HG03064 (cell line): ENCODE data around the gene ANKH.

ENCODE experiments used
- ATAC-seq: cut with Tn5 transposase; IDR thresholded peaks from one replicate; pipeline ENCODE4 v1.9.1; 2021; ENCODE audit warnings: low read depth; ENCODE audit not compliant: unreplicated experiment

The ANKH gene

DNA sequence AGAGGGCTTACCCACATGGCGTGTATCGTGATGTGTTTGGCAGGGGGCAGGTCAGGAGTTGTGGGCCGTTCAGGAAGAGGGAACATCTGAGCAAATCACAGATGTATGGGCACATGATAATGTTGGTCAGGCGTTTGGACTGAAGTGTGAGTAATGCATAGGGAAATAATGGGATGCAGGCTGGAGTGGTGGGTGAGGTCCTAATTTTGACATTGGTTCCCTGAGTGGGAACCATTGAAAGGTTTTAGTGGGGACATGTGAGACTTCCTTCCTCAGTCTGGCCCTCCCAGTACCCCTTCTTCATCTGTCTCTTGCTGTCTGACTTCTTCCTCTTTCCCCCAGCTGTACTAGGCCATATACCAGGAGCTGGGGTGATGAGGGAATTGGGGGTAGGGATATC, 199.5 kb downstream of the ANKH start:
- ATAC-seq = no peak

DNA sequence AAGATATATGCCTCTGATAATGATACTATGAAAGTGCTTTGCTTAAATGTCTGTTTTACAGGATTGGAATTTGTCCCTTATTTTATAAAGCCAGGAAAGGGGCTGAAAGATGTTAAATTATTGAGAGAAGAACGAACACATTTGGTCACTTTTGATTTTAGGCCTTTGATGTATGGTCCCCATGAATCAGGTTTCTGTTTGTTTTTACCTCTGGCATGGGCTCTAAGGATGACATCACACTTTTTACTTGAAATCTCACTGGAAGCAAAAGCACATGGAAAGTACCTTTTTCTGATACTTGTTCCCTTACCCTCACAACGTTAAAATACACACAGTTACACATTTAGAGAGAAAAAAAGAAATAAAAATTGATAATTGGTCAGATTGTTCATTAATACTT, 200.2 kb downstream of the ANKH start:
- ATAC-seq = no peak

DNA sequence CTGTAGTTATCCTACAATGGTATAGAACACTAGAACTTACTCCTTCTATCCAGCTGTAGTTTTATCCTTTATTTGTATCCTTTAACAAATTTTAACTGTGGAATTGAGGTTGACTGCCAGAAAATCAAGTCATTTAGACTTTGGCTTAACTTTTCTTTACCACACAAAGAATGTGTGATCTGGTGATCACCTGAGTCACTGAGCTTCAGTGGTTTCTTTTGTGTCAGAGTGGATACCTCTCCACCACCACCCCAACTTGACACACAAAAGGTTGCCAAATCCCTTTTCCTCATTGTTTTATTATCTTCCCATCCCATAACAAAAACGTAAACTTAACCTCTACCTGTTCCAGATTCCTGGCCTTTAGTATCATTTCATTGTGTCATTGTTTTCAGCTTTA, 201.6 kb downstream of the ANKH start:
- ATAC-seq = no peak

DNA sequence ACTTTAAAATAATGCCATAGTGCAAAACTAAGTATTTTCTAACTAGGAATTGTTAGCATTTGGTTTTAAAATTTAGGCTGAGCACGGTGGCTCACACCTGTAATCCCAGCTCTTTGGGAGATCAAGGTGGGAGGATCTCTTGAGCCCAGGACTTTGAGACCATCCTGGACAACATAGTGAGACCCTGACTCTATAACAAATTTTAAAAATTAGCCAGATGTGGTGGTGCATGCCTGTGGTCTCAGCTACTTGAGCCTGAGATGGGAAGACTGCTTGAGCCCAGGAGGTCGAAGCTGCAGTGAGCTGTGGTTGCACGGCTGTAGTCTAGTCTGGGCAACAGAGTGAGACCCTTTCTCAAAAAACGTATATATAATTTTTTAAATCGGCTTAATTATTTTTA, 202.2 kb downstream of the ANKH start:
- no peak for ATAC-seq

DNA sequence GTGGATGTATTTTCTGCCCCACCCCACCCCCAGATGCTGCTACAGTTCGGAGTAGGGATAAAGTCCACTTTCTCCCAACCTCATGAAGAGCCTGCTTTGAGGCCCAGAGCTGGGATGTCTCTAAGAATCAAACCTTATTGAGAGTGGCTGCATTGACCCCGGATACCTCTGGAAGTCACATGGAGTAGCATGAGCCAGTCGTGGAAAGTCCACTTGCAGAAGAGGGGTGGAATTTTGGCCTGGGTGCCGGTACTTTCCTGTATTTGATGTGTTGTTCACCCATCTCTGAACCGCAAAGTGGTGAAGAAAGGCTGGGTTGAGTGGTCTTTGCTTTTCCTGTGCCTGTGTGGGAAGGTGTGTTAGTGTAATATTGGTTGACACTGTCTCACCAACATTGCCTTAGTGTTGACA, 203.4 kb downstream of the ANKH start:
- no peak for ATAC-seq

DNA sequence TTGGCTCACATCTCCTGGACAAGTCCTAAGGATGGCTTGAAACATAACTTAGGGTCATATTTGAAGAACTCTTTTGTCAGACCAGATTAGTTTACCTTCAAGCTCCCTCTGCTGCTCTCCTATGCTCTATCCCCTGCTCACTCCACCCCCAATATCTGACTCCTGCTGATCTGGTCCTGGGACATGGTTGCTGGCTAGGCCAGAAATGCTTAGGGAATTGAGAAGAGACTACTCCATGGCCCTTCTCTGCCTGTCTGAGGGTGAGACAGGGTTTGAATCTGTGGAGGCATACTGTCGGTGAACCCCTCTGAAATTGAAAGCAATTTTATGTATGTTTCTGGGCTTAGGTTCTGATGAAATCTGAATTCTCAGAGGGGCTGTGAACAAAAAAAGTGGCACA, 203.8 kb downstream of the ANKH start:
- ATAC-seq = no peak

DNA sequence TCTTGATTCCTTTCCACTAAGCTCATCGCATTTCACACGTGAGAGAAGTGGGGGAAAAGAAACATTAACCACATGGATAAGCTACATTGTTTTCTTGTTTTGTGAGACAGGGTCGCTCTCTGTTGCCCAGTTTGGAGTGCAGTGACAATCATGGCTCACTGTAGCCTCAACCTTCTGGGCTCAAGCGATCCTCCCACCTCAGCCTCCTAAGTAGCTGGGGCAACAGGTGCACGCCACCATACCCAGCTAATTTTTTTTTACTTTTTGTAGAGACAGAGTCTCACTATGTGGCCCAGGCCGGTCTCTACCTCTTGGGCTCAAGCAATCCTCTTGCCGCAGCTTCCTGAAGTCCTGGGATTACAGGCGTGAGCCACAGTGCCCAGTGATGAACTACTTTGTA, 204.3 kb downstream of the ANKH start:
- no peak for ATAC-seq

DNA sequence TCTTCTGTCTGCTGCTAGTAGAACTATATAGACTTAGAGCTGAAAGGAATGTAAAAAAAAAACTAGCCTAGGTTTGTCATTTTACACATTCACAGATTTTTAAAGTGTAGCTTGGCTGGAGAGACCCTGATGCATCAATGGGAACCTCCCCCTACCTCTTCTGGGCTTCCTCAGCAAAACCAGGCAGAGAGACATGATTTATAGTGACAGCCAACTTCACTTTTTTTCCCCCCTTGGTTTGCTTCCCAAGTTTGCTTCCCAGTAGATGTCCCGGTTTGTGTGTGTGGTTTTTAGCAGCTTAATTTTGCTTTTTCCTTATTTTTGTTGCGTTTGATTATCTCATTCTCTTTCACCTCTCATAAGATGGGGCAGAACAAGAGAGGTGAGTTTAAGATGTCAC, 205.2 kb downstream of the ANKH start:
- ATAC-seq = no peak

DNA sequence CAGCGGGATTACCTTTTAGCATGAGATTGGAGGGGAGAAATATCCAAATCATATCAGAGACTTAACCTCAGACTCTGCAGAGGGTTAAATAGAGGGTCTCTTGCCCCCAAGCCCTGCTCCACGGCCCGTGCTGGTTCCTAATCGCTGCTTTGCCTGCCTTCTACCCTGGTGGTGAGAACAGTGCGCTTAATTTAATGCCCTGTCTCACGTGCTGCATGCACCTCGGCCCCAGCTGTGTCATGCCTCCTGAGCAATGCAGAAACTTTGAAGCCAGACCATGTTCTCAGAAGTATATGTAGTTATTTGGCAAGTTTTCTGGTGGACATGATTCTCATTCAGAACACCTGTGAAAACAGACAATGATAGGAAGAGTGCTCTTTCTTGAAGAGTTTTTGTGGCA, 205.6 kb downstream of the ANKH start:
- ATAC-seq = peak; percentile 30

DNA sequence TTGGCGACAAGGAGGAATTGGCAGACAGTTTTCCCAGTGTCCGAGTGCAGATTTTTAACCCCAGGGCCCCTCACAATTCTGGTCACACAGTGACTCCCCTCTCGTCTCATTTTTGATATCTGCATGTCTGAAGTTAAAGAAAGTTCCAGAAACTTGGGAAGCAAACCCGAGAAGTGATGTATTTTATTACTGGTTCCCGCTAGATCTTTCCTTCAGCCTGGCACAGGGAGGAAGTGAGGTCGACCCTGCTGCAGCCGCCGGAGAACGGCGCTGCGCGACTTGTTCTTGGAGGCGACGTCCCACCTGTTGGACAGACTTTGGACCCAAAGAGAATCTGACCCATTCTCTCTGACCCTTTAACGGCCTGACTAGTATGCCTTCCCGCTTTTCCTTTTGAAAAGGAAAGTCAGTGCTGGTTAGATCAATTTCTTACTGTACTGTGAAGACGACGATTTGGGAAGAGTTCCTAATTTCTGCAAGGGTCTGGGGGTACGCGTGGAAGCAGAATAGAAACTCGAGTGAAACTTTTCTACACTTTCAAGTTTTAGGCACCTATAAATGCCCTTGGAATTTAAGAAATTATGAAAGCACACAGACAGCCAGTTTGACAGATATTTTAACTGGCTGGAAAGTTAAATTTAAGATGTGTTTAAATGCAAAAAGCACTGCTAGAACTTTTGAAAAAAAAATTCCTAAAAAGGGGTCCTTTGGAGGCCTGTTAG, 206.3 kb downstream of the ANKH start:
- no peak for ATAC-seq

DNA sequence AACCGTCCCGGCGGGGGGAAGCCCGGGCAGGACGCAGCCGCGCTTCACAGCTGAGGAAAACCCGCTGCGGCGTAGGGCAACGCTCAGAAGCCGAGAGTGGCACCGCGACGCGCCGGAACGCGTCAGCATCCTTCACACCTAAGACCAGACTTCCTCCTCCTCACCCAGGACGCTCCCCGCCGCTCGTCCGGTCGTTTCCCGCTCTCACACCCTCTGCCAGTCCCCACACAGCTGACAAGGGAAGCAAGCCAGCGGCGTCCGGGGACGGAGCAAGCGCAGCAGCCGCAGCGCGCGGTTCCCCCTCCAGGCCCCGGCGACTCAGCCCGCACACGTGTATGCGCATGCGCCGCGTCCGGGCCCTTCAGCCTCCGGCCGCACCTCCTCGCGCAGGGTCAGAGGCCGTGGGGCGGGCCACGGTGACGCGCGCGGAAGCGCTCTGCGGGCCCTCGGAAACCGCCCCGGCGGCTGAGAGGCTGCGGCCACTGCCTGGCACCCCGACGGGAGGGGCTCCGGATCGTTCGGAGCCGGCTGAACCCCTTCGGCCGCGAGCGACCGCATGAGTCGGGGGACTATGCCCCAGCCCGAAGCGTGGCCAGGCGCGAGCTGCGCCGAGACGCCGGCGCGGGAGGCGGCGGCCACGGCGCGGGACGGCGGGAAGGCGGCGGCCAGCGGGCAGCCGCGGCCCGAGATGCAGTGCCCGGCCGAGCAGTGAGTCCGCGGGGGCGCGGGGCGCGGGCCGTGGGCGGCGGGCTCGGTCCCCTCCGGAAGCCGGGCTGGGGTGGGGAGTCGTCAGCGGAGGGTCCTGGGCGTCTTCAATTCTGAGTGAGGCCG, 207.1 kb downstream of the ANKH start, which contains the start of gene OTULIN:
Gene OTULIN, plus strand, starts transcription at position 449 of the 831 bp plus-strand sequence. Its CDS starts 108 bp downstream, at position 557.
- peak; percentile 60 for ATAC-seq

DNA sequence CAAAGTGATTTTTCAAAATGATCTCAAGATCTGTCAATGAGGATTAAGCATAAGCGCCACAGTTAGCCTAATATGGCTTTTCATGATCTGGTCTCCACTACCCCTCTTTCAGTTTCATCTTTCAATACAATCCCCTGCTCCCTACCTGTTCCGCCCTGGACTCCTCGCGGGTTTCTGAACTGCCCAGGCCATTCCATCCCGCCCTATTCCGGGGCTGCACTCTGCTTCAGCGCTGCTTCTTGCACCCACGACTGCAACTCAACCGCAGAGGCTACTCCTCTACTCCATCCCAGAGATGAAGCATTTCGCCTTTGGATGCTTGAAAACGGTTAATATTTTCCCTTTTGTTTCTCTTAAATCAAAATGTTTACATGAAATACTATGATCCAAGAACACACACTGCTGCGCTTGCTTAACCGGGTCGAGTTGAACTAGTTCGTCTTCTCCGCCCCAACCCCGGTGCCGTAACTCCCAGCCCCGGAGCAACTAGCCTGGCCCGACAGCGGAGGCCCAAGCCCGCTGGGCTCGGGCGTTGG, 207.8 kb downstream of the ANKH start:
- no peak for ATAC-seq

DNA sequence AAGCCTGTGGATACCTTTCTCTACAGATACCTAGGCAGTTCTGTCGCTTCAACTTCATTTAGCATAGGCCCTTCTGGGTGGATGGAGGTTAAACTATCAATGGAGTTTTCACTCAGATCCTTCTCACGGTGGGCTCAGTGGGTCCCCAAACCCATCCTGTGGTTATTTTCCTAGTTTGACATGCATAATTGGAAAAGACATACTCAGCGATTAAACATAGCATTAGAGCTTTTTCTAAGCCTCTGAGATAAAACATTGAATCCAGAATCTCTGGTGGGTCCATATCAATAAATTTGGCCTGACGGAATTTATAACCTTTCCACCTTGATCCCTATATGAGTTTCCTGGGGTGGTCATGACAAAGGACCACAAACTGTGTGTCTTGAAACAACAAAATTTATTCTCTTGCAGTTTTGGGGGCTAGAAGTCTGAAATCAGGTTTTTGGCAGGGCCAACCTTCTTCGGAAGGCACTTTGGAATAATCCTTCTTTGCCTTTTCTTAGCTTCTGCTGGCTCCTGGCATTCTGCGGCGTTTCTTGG, 208.8 kb downstream of the ANKH start:
- ATAC-seq = no peak

DNA sequence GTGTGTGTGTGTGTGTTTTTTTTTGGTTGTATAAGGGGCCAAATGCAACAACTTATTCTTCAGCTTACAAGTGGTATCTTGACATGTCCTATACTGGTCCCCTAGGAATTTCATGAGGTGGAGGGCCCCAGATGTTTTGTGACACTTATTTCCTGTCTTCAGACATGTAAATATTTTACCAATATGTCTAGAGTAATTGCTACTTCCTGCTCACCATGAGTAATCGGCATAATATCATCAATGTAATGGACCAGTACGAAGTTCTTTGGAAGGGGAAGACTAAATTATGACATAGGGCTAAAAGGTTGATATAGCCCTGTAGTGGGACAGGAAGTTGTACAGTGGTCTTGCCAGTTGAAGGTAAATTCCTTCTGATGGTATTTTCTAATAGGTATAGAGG, 210.7 kb downstream of the ANKH start:
- ATAC-seq = no peak

DNA sequence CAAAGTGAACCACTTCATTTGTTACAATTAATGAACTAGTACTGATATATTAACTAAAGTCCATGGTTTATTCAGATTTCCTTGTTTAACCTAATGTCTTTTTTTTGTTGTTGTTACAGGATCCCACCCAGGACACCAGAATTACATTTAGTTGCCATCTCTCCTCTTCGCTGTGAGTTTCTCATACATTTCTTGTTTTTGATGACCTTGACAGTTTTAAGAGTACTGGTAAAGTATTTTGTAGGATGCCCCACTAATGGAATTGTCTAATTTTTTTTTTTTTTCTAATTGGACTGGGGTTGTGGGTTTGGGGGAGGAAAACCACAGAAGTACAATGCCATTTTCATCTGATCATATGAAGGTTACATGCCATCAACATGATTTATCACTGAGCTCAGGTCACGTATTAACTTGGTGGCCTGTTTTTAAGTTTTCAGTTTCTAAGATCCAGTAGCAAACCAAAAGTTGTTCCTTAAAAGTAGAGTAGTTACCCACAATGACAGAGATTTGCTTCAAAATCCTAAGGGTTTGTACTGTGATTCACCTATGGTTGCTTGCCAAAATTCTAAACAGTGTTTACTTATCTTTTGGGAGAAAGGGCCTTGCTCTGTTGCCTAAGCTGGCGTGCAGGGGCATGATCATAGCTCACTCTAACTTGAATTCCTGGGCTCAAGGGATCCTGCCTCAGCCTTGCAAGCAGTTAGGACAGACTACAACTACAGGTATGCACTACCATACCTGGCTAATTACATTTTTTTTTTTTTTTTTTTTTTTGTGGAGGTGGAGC, 211.6 kb downstream of the ANKH start:
- ATAC-seq = no peak

DNA sequence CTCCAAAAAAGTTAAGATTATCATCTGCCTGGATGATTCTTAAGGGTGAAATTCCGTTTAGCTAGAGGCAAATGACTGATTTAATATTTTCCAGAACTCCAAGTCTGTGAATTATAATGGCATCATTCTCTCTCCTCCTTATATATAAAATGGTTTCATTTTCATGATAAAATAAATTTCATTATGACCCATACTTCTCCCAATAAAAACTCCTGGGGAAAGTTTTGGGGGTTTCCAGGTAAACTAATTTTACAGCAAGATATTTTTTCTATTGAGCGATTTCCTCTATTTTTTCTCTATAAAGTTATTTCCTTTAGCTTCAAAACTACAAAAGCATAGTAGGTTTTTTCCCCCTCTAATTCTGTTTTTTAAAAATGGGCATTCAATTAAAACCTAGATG, 214.7 kb downstream of the ANKH start:
- ATAC-seq = no peak

DNA sequence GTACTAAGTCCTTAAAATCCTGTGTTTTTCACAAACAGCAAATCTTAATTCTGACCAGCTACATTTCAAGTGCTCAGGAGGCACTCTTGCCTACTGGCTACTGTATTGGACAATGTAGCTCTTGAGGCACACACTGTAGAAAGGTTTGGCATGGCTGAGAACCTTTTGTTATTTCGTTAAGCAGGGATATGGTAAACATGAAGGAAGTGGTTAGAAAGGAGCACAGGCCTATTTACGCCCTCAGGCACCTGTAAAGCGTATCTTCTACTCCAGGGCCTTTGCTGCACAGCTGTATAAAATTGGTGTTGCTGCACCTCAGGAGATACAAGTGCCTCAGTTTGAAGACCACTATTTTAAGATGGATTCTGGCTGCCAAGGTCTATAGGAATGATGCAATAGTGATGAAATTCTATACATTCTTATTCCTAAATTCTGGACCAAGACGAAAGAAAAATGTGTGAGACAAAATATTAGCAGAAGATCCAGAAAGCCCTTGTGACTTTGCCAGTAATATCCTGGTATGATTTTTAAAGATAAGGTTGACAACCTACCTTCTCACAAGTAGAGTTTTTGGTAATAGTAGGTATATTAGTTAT, 216.3 kb downstream of the ANKH start:
- no peak for ATAC-seq
